Heart left ventricle (tissue), 13 donors: ENCODE measurements around the gene XPO6.

Experiments
- CTCF ChIP-seq, 12 donors: fragments of 200-600 bp; sonication (generic) in 4 of 12; IDR thresholded peaks; one replicate each; pipeline versions ENCODE4 v1.5.0 to v1.8.0; 2018 to 2022; ENCODE audit warnings: antibody characterized with exemption in 12 of 12, mild to moderate bottlenecking in 5 of 12
- POLR2A ChIP-seq, 2 donors: fragments of 450-650 bp; IDR thresholded peaks; one replicate each; pipeline ENCODE4 v1.6.1; 2017; ENCODE audit warnings: antibody characterized with exemption in 2 of 2, mild to moderate bottlenecking in 2 of 2, moderate library complexity in 2 of 2
- donor health status: ischemic (EF 13 %, LVEDD 7.1; RV severe dilation, severe dysfunction).
- donor health status: DM: no; HTN: yes; CAD: no.
- donor health status: DM: no; HTN: no; CAD: no.
- donor health status: ischemic (EF 25% LVEDD 6.9; RV normal size, moderate dysfunction).
- donor health status: ischemic (EF 25% LVEDD 5.7; RV mildly dilated, moderate dysfunction).
- donor health status: ischemic (EF 35%, LVEDD 5.7; RV mildly dilated, moderate dysfunction).
- donor health status: nonischemic (EF 11% LVEDD 7.7; RV severe dilation, severe dysfunction).
- donor health status: DM: yes; HTN: yes; CAD: no.
- donor health status: PGD.
- donor health status: ischemic (EF 29% LVEDD 5.4; RV normal size, mild dysfunction).
- donor health status: nonischemic (EF 23%, LVEDD 6.1; RV moderate dilation, normal function).

DNA sequence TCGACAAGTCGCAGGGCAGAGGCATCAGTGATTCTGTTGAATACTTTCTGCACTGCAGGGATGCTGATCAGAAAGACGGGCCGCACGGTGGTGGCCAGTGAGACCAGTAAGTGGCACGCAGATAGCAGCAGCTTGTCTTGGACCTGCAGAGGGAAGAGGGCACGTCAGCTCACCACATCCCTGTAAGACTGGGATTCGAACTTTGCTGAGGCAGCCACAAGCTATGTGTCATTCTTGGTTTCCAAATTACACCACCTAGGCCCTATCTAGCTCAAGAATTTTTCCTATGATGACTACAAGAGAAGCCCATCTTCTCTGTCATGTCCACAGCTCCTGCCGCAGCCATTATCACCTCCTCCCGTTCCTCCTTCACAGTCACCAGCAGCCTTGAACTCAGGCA lies 98.9 kb downstream of the XPO6 start:
- no peak for TF ChIP-seq CTCF (IDR thresholded peaks at IDR 0.05)
- TF ChIP-seq POLR2A (IDR thresholded peaks at IDR 0.05), result no peak
